NT2/D1 (cell line): Measurements from ENCODE around the gene PARP16.

ENCODE experiments used
- SUZ12 ChIP-seq: IDR thresholded peaks from 2 replicates; pipeline ENCODE4 v1.6.1; 2011; ENCODE audit not compliant: insufficient read length, insufficient read depth; ENCODE audit errors: extremely low read depth
- ZNF274 ChIP-seq: IDR thresholded peaks from 2 replicates; pipeline ENCODE4 v1.6.1; 2011; ENCODE audit warnings: mild to moderate bottlenecking, low read depth, low read length

- TF ChIP-seq ZNF274 (no peak), SUZ12 (no peak)
Measured at GRCh38 chr15:65327651-65328393, 41.1 kb upstream of the PARP16 start.
